ENCODE data around the gene CAMTA1.

Gene CAMTA1

DNA sequence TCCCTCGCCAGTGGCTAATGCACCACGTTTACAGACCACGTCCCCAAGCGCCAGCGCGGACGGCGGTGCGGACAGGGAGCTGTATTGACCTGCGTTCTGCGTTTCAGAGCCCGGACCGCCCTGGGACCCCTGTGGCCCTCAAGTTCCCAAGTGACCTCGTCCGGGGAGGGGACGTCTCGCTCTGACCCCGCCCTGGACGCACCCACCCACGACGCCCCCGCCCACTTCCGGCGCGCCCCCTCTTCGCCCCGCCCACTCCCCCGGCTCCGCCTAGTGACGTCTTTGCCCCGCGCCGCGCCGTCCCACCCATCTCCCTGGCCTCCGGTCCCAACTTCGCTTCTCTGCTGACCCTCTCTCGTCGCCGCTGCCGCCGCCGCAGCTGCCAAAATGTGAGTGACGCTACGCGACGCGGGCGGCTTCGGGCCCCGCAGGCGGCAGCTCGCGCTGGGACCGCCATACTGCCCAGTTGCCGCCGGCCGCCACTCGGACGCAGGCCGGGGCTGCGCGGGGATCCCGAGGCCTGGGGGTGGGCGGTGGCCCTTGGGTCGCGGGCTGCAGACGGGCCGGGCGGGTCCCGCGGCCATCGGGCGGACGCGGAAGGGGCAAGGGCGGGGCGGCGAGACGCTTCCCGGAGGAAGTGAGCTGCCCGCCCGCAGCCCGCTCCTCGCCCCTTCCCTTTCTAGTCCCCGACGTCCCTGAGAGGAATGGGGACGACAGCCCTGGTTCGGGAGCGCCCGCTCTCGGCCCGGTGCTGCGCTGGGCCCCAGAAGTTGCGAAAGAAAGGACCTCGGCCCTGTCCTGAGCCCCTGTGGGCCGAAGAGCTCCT is 986.0 kb downstream of the CAMTA1 start, which contains the start of gene VAMP3 (continued):
- TF ChIP-seq ZNF510 (tag by site-specific recombination; IDR thresholded peaks at IDR 0.05; ENCODE audit: insufficient replicate concordance) (no peak), ZNF654 (tag by site-specific recombination; IDR thresholded peaks at IDR 0.05; ENCODE audit: low read depth) (no peak), ZNF514 (tag by site-specific recombination; IDR thresholded peaks at IDR 0.05) (no peak), SALL2 (tag by site-specific recombination; IDR thresholded peaks at IDR 0.05; ENCODE audit: borderline replicate concordance) (no peak), ZNF529 (tag by site-specific recombination; IDR thresholded peaks at IDR 0.05; ENCODE audit: insufficient replicate concordance) (no peak), EGR2 (tag by site-specific recombination; IDR thresholded peaks at IDR 0.05; ENCODE audit: low read depth) (peak; percentile 78), ZNF366 (tag by site-specific recombination; conservative IDR thresholded peaks at IDR 0.05) (no peak), ZNF211 (tag by site-specific recombination; IDR thresholded peaks at IDR 0.05; ENCODE audit: low read depth) (no peak), ZNF2 (tag by site-specific recombination; IDR thresholded peaks at IDR 0.05) (no peak), TCF7L2 (IDR thresholded peaks at IDR 0.05; ENCODE audit: borderline replicate concordance, low read depth, low read length) (no peak), HOXC10 (CRISPR knock-in tag; IDR thresholded peaks at IDR 0.05) (no peak), MEIS1 (CRISPR knock-in tag; IDR thresholded peaks at IDR 0.05; ENCODE audit: borderline replicate concordance) (no peak), ZNF624 (tag by site-specific recombination; IDR thresholded peaks at IDR 0.05) (no peak), ZBTB21 (tag by site-specific recombination; IDR thresholded peaks at IDR 0.05) (no peak), ZNF571 (tag by site-specific recombination; IDR thresholded peaks at IDR 0.05) (no peak), ZNF248 (tag by site-specific recombination; IDR thresholded peaks at IDR 0.05) (no peak), KLF7 (tag by site-specific recombination; IDR thresholded peaks at IDR 0.05; ENCODE audit: borderline replicate concordance) (no peak; the same call in 1 of the 2 replicates), ZNF391 (tag by site-specific recombination; IDR thresholded peaks at IDR 0.05; ENCODE audit: borderline replicate concordance, low read depth) (no peak), OSR2 (tag by site-specific recombination; IDR thresholded peaks at IDR 0.05) (no peak), KLF10 (tag by site-specific recombination; IDR thresholded peaks at IDR 0.05) (peak; percentile 94), SETDB1 (IDR thresholded peaks at IDR 0.05; ENCODE audit: insufficient read length, low read length) (no peak), BCL11A (tag by site-specific recombination; IDR thresholded peaks at IDR 0.05; ENCODE audit: low read depth) (no peak; the same call in 1 of the 2 replicates), ZNF701 (tag by site-specific recombination; IDR thresholded peaks at IDR 0.05) (no peak), ZNF157 (tag by site-specific recombination; IDR thresholded peaks at IDR 0.05) (no peak)
- TF ChIP-seq, protein P1, sequence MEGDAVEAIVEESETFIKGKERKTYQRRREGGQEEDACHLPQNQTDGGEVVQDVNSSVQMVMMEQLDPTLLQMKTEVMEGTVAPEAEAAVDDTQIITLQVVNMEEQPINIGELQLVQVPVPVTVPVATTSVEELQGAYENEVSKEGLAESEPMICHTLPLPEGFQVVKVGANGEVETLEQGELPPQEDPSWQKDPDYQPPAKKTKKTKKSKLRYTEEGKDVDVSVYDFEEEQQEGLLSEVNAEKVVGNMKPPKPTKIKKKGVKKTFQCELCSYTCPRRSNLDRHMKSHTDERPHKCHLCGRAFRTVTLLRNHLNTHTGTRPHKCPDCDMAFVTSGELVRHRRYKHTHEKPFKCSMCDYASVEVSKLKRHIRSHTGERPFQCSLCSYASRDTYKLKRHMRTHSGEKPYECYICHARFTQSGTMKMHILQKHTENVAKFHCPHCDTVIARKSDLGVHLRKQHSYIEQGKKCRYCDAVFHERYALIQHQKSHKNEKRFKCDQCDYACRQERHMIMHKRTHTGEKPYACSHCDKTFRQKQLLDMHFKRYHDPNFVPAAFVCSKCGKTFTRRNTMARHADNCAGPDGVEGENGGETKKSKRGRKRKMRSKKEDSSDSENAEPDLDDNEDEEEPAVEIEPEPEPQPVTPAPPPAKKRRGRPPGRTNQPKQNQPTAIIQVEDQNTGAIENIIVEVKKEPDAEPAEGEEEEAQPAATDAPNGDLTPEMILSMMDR (tag by site-specific recombination; IDR thresholded peaks at IDR 0.05), result no peak
- TF ChIP-seq, protein P2, sequence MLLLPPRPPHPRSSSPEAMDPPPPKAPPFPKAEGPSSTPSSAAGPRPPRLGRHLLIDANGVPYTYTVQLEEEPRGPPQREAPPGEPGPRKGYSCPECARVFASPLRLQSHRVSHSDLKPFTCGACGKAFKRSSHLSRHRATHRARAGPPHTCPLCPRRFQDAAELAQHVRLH (tag by site-specific recombination; IDR thresholded peaks at IDR 0.05), result no peak
- TF ChIP-seq, protein P3, sequence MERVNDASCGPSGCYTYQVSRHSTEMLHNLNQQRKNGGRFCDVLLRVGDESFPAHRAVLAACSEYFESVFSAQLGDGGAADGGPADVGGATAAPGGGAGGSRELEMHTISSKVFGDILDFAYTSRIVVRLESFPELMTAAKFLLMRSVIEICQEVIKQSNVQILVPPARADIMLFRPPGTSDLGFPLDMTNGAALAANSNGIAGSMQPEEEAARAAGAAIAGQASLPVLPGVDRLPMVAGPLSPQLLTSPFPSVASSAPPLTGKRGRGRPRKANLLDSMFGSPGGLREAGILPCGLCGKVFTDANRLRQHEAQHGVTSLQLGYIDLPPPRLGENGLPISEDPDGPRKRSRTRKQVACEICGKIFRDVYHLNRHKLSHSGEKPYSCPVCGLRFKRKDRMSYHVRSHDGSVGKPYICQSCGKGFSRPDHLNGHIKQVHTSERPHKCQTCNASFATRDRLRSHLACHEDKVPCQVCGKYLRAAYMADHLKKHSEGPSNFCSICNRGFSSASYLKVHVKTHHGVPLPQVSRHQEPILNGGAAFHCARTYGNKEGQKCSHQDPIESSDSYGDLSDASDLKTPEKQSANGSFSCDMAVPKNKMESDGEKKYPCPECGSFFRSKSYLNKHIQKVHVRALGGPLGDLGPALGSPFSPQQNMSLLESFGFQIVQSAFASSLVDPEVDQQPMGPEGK (tag by site-specific recombination; IDR thresholded peaks at IDR 0.05), result peak; percentile 93
- TF ChIP-seq, protein P4, sequence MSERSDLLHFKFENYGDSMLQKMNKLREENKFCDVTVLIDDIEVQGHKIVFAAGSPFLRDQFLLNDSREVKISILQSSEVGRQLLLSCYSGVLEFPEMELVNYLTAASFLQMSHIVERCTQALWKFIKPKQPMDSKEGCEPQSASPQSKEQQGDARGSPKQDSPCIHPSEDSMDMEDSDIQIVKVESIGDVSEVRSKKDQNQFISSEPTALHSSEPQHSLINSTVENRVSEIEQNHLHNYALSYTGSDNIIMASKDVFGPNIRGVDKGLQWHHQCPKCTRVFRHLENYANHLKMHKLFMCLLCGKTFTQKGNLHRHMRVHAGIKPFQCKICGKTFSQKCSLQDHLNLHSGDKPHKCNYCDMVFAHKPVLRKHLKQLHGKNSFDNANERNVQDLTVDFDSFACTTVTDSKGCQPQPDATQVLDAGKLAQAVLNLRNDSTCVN (tag by site-specific recombination; optimal IDR thresholded peaks at IDR 0.05), result peak; percentile 62
- TF ChIP-seq, protein P5, sequence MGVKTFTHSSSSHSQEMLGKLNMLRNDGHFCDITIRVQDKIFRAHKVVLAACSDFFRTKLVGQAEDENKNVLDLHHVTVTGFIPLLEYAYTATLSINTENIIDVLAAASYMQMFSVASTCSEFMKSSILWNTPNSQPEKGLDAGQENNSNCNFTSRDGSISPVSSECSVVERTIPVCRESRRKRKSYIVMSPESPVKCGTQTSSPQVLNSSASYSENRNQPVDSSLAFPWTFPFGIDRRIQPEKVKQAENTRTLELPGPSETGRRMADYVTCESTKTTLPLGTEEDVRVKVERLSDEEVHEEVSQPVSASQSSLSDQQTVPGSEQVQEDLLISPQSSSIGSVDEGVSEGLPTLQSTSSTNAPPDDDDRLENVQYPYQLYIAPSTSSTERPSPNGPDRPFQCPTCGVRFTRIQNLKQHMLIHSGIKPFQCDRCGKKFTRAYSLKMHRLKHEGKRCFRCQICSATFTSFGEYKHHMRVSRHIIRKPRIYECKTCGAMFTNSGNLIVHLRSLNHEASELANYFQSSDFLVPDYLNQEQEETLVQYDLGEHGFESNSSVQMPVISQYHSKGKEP (tag by site-specific recombination; IDR thresholded peaks at IDR 0.05), result no peak
- TF ChIP-seq, protein P6, sequence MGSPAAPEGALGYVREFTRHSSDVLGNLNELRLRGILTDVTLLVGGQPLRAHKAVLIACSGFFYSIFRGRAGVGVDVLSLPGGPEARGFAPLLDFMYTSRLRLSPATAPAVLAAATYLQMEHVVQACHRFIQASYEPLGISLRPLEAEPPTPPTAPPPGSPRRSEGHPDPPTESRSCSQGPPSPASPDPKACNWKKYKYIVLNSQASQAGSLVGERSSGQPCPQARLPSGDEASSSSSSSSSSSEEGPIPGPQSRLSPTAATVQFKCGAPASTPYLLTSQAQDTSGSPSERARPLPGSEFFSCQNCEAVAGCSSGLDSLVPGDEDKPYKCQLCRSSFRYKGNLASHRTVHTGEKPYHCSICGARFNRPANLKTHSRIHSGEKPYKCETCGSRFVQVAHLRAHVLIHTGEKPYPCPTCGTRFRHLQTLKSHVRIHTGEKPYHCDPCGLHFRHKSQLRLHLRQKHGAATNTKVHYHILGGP (tag by site-specific recombination; IDR thresholded peaks at IDR 0.05), result no peak

Measured in HEK293 (cell line).